Stomach (tissue), 9 donors: ENCODE results near the gene AVEN. TPM values are rescaled to one million over a fixed set of nuclear protein-coding genes. Genes with fewer than 3 reads are reported as not detected.

Source experiments
- DNase-seq, 2 donors: peaks; one replicate each; pipeline versions ENCODE4 v3.0.0 to v3.0.0-alpha.2; 2013 to 2019
- H3K27ac ChIP-seq, 5 donors: fragments of 200-600 bp in 4 of 5; sonication (generic) in 4 of 5; one replicate each; pipeline ENCODE4 v1.5.1; 2013 to 2019; ENCODE audit warnings: mild to moderate bottlenecking in 1 of 5, moderate library complexity in 1 of 5
- H3K27me3 ChIP-seq, 3 donors: fragments of 200-600 bp; sonication (generic); one replicate each; pipeline ENCODE4 v1.5.1; 2017 to 2019; ENCODE audit warnings: mixed run types in 1 of 3
- H3K36me3 ChIP-seq, 4 donors: fragments of 200-600 bp; sonication (generic); 1 replicate in 3 of 4; 2 replicates in 1 of 4; pipeline ENCODE4 v1.5.1; 2016 to 2019
- H3K4me1 ChIP-seq, 4 donors: fragments of 200-600 bp; sonication (generic); one replicate each; pipeline ENCODE4 v1.5.1; 2016 to 2019
- H3K4me3 ChIP-seq, 4 donors: fragments of 200-600 bp; sonication (generic) in 3 of 4; one replicate each; pipeline ENCODE4 v1.5.1; 2016 to 2019; ENCODE audit warnings: mild to moderate bottlenecking in 1 of 4
- H3K9me3 ChIP-seq, 4 donors: fragments of 200-600 bp; sonication (generic); one replicate each; pipeline ENCODE4 v1.5.1; 2016 to 2019
- EP300 ChIP-seq: sonication (generic); formaldehyde crosslinking; IDR thresholded peaks from one replicate; pipeline ENCODE4 v1.6.1; 2017; ENCODE audit warnings: antibody characterized with exemption
- POLR2A ChIP-seq, 4 donors: fragments of 450-650 bp; IDR thresholded peaks; one replicate each; pipeline ENCODE4 v1.6.1; 2016; ENCODE audit warnings: antibody characterized with exemption in 4 of 4, control low read depth in 2 of 4, mild to moderate bottlenecking in 1 of 4, moderate library complexity in 1 of 4
- POLR2AphosphoS5 ChIP-seq, 3 donors: sonication (generic); formaldehyde crosslinking; IDR thresholded peaks; one replicate each; pipeline ENCODE4 v1.6.1; 2016; ENCODE audit warnings: antibody characterized with exemption in 3 of 3
- WGBS, 5 donors: extraction: QIAGEN DNeasy Blood & Tissue Kit in 3 of 5; methylation state at CpG; one replicate each; pipeline versions ENCODE4 v1.1.5 to v1.1.7; 2013 to 2018; 5-methylcytosine and 5-hydroxymethylcytosine counted together
- intact Hi-C: fragments of 100-400 bp; cut with DNase I; formaldehyde crosslinking; loops from one replicate; pipeline ENCODE4 v1.15.1; 2023; ENCODE audit warnings: low total_unique reads
- polyA plus RNA-seq, 3 donors: library from polyadenylated mRNA; stranded (reverse); fragments of 200-250 nt; gene quantifications; one replicate each; pipeline ENCODE4 v1.2.3, GENCODE V29; 2013
- total RNA-seq, 5 donors: library from RNA; depleted of rRNA; stranded (reverse); fragments of >200 nt; gene quantifications; one replicate each; pipeline versions ENCODE4 v1.1.0 to v1.2.3, GENCODE V29; 2014 to 2016
- TF ChIP-seq, protein P1 (sequence below), 7 experiments: fragments of 450-650 bp in 4 of 7; fragments of 200-600 bp in 3 of 7; sonication (generic) in 3 of 7; IDR thresholded peaks; one replicate each; pipeline ENCODE4 v1.5.1; 2016 to 2019; ENCODE audit warnings: antibody characterized with exemption in 7 of 7, control low read depth in 2 of 7, mild to moderate bottlenecking in 1 of 7
- donor health status: healthy with polysubstance abuse.
- donor health status: Bipolar disorder and iron deficiency.
- donor health status: healthy.

Gene AVEN
- total and polyA plus RNA-seq, 8 donors = 8.6 to 89.8 (median 14.4) TPM; not detected in 1

DNA sequence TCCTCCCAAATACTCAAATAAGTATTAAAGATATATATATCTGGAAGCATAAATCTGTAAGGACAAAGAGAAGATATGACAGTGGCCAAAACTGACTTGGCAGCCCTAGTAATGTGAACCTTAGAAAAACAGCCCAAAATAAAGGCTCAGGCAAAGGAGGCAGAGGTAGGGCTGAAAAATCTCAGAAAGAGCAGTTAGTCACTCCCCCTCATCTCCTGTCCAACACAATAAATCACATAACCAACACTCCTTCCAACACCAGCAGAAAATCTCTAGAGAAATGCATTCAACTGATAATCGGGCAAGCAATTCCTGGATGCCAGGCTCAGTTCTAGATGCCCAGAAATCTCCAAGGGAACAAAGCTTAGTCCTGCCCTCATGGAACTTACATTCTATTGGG lies 92.9 kb downstream of the AVEN start:
- Histone ChIP-seq H3K27ac (no peak overlapping the region), H3K4me3 (no peak overlapping the region), H3K27me3 (no peaks in the 10 kb centered on the region), H3K9me3 (no peaks in the 10 kb centered on the region), H3K36me3 (no peaks in the 10 kb centered on the region), H3K4me1 (peaks cover 0 to 13% (median 6%) of the 10 kb centered on the region in 4 donors)
- WGBS, 5 donors = 71 to 96% (median 94%) methylated on average over 1 of the region's 1 CpG
- TF ChIP-seq POLR2A (IDR thresholded peaks at IDR 0.05) = no peak
- TF ChIP-seq, protein P1, sequence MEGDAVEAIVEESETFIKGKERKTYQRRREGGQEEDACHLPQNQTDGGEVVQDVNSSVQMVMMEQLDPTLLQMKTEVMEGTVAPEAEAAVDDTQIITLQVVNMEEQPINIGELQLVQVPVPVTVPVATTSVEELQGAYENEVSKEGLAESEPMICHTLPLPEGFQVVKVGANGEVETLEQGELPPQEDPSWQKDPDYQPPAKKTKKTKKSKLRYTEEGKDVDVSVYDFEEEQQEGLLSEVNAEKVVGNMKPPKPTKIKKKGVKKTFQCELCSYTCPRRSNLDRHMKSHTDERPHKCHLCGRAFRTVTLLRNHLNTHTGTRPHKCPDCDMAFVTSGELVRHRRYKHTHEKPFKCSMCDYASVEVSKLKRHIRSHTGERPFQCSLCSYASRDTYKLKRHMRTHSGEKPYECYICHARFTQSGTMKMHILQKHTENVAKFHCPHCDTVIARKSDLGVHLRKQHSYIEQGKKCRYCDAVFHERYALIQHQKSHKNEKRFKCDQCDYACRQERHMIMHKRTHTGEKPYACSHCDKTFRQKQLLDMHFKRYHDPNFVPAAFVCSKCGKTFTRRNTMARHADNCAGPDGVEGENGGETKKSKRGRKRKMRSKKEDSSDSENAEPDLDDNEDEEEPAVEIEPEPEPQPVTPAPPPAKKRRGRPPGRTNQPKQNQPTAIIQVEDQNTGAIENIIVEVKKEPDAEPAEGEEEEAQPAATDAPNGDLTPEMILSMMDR (IDR thresholded peaks at IDR 0.05) = no peak
- no peak for TF ChIP-seq EP300
- no peak for TF ChIP-seq POLR2AphosphoS5 (IDR thresholded peaks at IDR 0.05)
- no peak for DNase-seq
- intact Hi-C loops = no loop called here

DNA sequence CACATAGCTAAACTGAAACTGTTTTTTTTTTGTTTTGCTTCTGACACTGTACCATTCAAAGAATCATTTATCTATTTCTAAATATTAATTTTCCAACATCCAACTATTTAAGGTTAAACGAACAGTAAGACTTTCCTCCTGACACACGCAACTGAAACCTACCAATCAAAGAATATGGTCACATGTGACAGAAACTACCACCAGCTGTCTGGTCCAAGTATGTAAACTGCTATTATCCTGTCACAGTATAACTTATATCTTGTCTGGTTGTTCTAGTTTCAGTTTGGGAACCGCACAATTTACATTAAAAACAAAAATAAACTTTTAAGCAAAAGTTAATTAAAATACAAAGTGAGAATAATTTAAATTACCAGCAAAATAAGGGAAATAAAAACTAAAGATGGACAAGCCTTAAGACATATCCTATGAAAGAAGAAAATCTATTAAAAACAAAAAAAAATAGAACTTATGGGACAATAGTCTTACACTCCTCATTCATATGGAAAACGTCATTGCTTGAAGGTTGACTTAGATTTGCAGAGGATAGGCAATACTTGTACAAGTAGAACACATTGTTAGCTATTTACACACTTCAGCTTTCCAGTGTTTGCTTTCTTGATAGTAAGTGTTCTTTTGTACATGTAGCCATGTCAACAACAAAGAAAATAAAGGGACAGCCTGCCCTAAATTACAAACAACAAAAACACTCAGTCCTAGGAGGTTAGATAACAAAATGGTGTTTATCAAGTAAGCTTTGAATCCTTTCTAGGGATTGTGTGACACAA lies 97.5 kb downstream of the AVEN start:
- no peaks in the 10 kb centered on the region for H3K9me3 ChIP-seq
- no peaks in the 10 kb centered on the region for H3K36me3 ChIP-seq
- intact Hi-C loops = no loop called here
- WGBS, 5 donors = 41 to 64% (median 46%) methylated on average over 4 of the region's 4 CpGs
- no peak overlapping the region for H3K4me3 ChIP-seq
- H3K27me3 ChIP-seq = no peaks in the 10 kb centered on the region
- H3K27ac ChIP-seq = no peak overlapping the region
- TF ChIP-seq, protein P1 (IDR thresholded peaks at IDR 0.05) = no peak
- no peak for TF ChIP-seq POLR2A (IDR thresholded peaks at IDR 0.05)
- no peak for TF ChIP-seq POLR2AphosphoS5 (IDR thresholded peaks at IDR 0.05)
- TF ChIP-seq EP300 = no peak
- H3K4me1 ChIP-seq = peaks cover 0 to 22% (median 10%) of the 10 kb centered on the region in 4 donors
- DNase-seq = no peak

DNA sequence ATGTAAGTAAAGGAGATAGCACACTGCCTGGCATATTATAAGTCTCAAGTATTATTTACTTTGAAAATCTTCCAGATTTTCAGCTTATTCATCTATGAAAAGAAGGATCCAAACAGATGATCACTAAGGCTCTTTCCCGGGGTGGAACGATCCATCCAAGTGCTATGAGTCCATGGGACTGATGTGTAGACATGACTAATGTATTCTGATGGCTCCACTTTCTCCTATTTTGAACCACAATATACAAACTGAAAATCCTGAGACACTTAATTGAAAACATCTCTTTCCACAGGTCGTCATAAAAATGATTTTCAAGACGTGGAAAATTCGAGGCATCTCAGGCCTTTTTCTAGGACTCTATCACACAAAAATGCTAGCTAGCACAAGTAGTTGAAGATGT lies 104.1 kb downstream of the AVEN start:
- Histone ChIP-seq H3K36me3 (no peaks in the 10 kb centered on the region), H3K27me3 (no peaks in the 10 kb centered on the region), H3K4me3 (no peak overlapping the region), H3K4me1 (no peaks in the 10 kb centered on the region), H3K9me3 (no peaks in the 10 kb centered on the region), H3K27ac (no peak overlapping the region)
- intact Hi-C loops = no loop called here
- TF ChIP-seq EP300 (no peak), POLR2A (IDR thresholded peaks at IDR 0.05) (no peak), POLR2AphosphoS5 (IDR thresholded peaks at IDR 0.05) (no peak)
- TF ChIP-seq, protein P1 (IDR thresholded peaks at IDR 0.05) = no peak
- DNase-seq = no peak
- WGBS, 5 donors = 86 to 94% (median 86%) methylated on average over 5 of the region's 5 CpGs

DNA sequence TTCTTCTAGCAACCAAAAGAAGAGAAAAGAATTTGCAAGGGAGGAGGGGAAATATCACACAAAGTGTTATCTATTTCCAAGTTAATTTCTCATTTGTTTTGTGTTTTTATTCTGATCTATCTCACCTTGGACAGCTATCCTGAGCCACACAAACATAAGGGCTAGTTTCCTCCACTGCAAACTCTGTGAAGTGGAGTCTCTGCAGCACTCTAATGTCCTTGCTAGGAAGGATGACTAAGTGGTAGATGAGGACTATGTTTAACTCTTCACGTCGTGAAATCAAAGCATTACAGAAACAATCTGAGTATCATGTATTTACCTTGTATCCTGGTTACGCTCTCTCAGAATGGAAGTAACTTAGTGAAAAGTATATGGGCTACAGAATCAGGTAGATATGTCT lies 104.6 kb downstream of the AVEN start:
- DNase-seq = no peak
- H3K27ac ChIP-seq = no peak overlapping the region
- 60 to 72% (median 67%) methylated on average over 3 of the region's 3 CpGs for WGBS, 5 donors
- intact Hi-C loops = no loop called here
- no peaks in the 10 kb centered on the region for H3K4me1 ChIP-seq
- H3K27me3 ChIP-seq = no peaks in the 10 kb centered on the region
- no peak overlapping the region for H3K4me3 ChIP-seq
- H3K9me3 ChIP-seq = no peaks in the 10 kb centered on the region
- TF ChIP-seq, protein P1 (IDR thresholded peaks at IDR 0.05) = no peak
- TF ChIP-seq POLR2A (IDR thresholded peaks at IDR 0.05) (no peak), POLR2AphosphoS5 (IDR thresholded peaks at IDR 0.05) (no peak), EP300 (no peak)
- H3K36me3 ChIP-seq = no peaks in the 10 kb centered on the region
